T-helper 9 cell (primary cell): Measurements from ENCODE around the gene RAB20.

Experiments
- DNase-seq: peaks from one replicate; pipeline ENCODE4 v3.0.0-alpha.2; 2020

Gene RAB20

GRCh38 chr13:110528371-110528770, 33.2 kb downstream of the RAB20 start:
- DNase-seq: no peak

GRCh38 chr13:110525328-110526319, 35.9 kb downstream of the RAB20 start:
- DNase-seq: no peak

- DNase-seq: no peak
Measured at GRCh38 chr13:110524541-110525257, 36.8 kb downstream of the RAB20 start.

GRCh38 chr13:110523838-110524540, 37.5 kb downstream of the RAB20 start:
- no peak for DNase-seq

- DNase-seq: no peak
Measured at GRCh38 chr13:110523180-110523579, 38.3 kb downstream of the RAB20 start.

GRCh38 chr13:110522721-110523120, 38.8 kb downstream of the RAB20 start:
- no peak for DNase-seq

GRCh38 chr13:110521946-110522345, 39.6 kb downstream of the RAB20 start:
- no peak for DNase-seq

- no peak for DNase-seq
Measured at GRCh38 chr13:110521296-110521680, 40.2 kb downstream of the RAB20 start.

- DNase-seq: no peak
Measured at GRCh38 chr13:110520431-110521295, 40.9 kb downstream of the RAB20 start.

- no peak for DNase-seq
Measured at GRCh38 chr13:110519506-110519905, 42.0 kb downstream of the RAB20 start.

- no peak for DNase-seq
Measured at GRCh38 chr13:110519046-110519445, 42.5 kb downstream of the RAB20 start.

- DNase-seq: no peak
Measured at GRCh38 chr13:110518571-110518970, 43.0 kb downstream of the RAB20 start.

- no peak for DNase-seq
Measured at GRCh38 chr13:110518226-110518525, 43.3 kb downstream of the RAB20 start.

- DNase-seq: no peak
Measured at GRCh38 chr13:110517505-110518225, 43.9 kb downstream of the RAB20 start.

- DNase-seq: no peak
Measured at GRCh38 chr13:110516500-110516899, 45.0 kb downstream of the RAB20 start.

- no peak for DNase-seq
Measured at GRCh38 chr13:110512198-110512740, 49.3 kb downstream of the RAB20 start.

- no peak for DNase-seq
Measured at GRCh38 chr13:110511509-110512181, 49.9 kb downstream of the RAB20 start.

GRCh38 chr13:110509971-110510786, 51.3 kb downstream of the RAB20 start:
- DNase-seq: no peak

GRCh38 chr13:110509478-110509926, 52.0 kb downstream of the RAB20 start:
- no peak for DNase-seq
